GM18909 (cell line): ENCODE results near the gene EZR.
A peak's percentile ranks its signal among the peaks of the same experiment; 100 is the strongest.

ENCODE experiments used
- ATAC-seq: cut with Tn5 transposase; IDR thresholded peaks from one replicate; pipeline ENCODE4 v1.9.1; 2021; ENCODE audit warnings: mild to moderate bottlenecking; ENCODE audit not compliant: unreplicated experiment, poor library complexity

Gene EZR

DNA sequence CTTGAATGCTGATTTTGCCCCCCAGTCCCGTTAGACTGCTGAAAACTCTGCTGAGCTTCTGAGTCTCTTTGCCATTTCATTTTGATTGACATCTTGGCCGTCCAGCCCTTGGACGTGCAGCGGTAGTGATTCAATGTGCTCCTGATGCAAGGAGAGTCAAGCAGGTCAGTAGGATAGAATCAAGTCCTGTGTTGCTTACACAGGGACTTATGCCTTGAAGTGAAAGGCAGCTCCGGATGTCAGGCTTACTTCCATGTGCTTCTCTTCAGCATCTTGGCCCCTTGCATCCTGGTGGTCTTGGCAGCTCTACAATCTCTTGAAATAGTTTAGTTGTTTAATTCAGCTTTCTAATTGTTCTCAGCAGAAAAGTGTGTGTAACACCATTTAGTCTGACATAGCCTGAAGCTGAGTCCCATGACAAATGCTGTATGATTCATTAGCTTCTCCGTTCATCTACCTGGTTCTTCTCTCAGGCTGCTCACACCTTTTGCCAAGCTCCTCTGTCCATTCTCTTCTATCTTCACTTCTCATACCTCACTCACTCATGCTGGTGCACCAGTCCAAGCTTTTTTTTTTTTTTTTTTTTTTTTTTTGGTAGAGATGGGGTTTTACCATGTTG is 76.0 kb downstream of the EZR start:
- no peak for ATAC-seq

DNA sequence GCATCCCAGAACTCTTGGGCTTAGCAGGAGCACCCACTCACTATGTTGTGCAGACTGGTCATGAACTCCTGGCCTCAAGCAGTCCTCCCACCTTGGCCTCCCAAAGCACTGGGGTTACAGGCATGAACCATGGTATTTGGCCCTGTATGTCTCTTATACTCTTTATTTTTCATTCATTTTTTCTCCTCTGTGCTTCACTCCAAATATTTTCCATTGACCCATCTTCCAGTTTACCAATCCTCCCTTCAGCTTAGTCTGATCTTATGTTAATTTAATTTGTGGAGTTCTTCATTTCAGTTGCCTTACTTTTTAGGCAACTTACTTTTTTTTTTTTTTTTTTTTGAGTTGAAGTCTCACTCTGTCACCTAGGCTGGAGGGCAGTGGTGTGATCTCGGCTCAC is 79.5 kb downstream of the EZR start:
- ATAC-seq: no peak

DNA sequence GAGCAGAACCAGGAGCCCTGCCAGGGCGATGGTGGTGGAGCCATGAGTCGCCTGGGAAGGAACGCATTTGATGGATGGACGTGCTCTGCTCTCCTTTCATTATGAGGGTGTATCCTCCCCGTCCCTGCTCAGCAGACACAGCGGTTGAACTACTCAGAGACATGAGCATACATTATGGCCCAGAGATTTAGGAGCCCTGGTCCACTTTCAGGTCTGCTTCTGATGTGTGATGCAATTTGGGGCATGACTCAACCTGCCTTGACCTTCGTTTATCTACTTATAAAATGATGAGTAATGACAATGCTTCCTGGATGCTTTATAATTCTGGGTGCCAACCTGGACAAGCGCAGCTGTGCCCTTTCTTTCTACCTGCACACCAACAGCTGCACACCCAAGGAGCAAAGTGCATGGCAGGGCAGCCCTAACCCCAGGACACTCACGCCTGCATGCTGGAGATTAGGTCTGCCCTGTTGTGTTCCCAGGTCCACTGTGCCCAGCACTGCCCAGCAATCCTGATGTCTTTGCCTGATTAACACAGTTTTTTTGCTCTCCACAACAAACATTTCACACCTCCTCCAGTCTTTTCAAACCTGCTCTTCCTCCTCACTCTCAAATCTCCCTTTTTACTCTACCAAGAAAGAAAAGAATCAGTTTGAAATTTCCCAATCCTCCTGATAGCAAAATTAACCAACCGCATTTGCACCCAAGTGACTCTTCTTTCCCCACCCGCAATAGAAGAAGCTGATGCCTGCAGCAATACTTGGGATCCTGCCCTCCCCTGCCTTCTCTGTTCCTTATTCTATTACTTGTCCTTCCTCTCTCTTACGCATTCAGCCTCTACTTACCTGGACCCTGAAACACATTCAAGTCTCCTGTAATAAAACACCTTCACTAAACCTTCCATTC is 81.2 kb downstream of the EZR start:
- no peak for ATAC-seq

DNA sequence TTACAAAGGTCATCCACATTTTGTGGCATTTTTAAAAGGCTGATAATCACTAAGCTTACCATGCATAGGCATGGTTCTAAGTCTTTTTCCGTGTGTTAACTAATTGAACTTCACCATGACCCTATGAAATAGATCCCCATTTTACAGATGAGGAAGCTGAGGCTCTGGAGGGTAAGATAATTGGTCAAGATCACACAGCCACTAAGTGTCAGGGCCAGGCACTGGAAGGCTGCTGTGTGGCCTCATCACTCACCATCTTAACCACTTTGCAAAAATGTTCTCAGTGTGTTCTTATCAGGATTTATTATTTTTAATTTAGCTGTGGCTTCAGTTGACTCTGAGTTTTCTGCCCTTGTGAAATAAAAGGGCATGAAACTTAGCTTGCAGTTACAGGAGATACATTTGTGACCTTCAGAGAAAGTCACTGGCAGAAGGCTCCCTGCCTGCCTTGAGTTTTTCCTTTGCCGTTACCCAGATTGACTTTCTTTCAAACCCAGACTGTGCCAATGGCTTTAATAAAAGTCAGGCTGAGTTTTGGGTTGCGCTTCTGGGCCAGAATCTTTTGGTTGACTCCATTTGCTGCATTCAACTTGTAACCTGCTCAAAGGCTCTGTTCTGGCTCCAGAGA is 82.0 kb downstream of the EZR start:
- ATAC-seq: no peak

DNA sequence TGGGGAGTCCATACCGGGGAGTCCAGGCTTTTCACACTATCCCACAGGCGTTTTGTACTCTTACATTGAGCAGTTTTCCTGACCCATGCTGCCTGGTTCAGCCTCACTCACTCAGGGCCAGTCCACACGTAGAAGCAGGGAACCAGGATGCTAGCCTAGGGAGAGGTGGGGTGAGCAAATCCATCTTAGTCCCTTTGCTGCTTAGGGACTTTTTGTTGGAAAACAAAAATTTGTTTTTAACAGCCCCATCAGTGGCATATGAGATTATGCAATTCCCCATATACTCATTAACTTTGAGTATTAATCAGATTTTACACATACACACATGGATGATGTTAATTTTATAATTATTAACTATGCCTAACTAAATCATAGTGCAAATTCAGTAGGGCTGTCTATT is 84.2 kb downstream of the EZR start:
- no peak for ATAC-seq

DNA sequence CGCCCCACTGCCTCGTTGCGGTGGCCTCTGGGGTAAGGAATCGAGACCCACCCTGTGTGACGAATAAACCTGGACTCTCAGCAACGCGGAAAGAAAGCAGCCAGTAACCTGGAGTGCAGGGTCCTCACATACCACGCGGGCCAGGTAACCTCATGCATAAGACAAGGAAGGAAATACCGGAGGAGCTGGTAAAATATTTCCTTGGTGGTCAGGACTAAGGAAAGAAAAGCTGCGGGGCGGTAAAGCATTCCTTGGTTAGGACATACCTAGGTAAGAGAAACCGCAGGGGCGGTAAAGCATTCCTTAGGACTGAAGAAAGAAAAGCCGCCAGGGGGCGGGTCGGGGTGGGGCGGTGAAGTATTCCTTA is 88.6 kb downstream of the EZR start:
- ATAC-seq: no peak

DNA sequence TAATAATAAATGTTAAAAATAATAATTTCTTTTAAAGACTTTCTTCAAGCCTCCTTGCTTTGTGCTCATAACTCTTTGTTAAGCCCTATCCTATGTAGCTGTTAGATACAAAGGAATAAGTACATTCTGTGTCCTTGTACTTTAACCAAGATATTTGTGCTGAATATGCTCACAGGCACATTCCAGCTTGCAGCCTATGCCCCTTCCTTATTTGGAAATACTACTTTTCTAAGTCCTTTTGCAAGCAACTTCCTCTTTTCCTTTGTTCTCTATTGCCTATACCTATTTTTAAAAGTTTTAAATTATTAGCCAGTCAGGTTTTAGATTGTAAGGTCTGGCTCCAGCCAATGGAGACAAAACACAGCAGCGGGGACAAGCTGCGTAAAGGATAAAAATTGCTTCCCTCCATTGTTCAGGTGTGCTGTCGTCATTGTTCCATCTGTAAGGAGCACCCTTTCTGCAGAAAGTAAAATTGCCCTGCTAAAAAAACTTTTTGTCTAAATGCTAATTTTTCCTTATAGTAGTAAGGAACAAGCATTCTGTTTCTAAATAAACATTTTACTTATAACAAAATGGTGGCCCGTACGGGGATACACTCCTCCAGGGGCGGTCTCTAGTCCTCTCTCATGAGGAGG is 89.1 kb downstream of the EZR start:
- ATAC-seq: no peak

DNA sequence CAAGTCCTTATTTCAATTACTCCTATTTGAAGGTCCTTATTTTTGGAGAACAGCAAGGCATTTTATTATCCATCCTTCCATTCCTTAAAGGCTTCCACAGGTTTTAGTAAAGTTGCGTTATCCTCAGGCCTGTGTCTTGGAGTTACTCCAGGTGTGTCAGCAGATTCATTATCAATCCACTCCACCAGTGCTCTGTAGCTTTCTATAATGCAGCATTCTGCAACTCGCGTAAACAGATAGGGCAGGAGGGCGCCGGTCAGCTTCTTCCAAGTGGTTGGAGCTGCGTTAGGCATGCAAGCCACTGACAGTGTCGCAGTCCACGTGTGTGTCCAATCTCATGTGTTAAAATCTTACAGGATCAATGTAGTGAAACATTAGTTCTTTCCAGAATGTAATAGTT is 93.5 kb downstream of the EZR start:
- no peak for ATAC-seq

DNA sequence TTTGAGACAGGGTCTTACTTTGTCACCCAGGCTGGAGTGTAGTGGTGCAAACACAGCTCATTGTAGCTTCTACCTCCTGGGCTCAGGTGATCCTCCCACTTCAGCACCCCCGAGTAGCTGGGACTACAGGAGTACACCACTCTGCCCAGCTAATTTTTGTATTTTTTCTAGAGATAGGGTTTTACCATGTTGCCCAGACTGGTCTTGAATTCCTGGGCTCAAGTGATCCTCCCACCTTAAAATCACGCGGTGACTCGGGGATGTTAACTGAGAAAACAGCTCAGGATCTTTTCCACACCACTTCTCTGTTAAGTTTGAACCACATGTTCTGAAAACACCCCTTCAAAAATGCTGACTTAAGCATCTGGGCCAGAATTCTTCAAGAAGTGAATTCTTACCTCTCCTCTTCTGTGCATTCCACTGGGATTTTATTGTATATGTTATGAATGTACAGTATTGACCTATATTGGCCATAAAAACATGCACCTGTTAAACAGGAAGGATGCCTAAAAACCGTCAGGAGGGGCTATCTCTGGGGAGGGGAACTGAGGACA is 96.9 kb downstream of the EZR start:
- ATAC-seq: no peak

DNA sequence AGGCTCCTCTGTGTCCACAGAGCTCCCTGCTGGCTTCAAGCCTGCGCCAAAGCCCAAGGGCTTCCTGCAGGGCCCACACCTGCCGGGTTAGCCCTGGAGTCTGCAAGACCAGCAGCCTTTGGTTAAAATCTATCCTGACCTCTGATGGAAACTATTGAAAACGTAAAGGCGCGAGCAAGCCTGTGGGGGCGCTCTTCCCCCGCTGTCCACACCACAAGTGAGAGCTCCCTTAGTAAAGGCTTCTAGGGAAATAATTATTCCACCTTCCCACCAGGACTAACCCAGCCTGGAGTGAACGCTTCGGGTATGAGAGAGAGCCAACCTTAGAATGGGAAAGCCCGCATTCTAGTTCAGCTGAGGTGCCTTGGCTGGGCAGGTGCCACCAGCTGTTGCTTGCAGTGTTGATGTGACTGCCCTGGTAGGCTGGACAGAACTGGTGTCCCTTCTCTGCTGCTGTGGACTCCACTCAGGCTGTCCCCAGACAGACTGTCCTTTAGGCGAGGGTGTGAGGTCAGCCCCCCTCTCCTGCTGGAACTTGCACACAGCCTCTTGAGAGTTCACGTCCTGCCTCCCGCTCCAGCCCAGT is 100.6 kb downstream of the EZR start:
- no peak for ATAC-seq

DNA sequence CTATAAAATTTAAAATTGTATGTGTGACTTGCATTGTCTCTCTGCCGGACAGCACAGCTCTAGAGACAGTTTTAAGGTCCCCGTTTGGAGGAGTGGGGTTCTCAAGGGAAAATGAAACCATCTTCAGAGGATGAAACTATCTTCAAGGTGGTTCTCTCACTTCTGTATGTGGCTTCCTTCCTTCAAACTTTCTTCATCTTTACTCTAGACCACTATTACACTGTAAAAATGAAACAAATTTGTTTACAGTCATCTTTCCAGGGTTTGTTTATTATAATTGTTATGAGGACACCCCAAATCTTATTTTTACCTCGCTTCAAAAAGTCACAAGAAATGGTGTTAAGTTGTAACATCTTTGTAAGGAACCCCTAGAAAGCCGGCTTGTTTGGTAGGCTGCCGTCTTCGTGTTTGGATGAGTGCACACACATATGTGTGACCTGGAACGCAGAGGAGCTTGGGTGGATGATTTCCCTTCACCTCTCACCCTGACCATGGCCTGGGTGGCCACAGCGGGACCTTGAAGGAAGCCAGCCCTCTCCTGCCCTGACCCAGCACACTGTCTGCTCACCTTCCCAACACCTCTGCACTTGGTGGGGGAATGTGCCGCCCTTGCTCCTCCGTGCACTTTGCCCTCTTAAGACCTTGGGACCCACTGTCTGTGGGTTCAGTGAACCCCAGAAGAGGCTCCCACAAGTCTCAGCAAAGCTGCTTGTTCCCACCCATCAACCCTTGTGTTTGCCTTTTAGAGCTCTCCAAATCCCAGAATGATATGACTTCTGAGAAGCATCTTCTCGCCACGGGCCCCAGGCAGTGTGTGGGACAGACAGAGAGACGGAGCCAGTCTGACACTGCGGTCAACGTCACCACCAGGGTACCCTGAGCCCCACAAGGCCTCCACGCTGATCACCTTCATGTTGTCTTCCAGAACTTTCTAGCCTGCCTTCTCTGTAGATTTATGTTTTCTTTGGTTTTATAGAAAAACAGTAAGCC is 101.5 kb downstream of the EZR start:
- ATAC-seq: peak; percentile 61
